ENCODE data around the gene CPA4.
"Not testable (repeated sequence)": the region's sequence is repeated elsewhere in the genome, so short reads cannot be mapped to it uniquely, and the experiment has no call there.

CPA4 gene, protein sequence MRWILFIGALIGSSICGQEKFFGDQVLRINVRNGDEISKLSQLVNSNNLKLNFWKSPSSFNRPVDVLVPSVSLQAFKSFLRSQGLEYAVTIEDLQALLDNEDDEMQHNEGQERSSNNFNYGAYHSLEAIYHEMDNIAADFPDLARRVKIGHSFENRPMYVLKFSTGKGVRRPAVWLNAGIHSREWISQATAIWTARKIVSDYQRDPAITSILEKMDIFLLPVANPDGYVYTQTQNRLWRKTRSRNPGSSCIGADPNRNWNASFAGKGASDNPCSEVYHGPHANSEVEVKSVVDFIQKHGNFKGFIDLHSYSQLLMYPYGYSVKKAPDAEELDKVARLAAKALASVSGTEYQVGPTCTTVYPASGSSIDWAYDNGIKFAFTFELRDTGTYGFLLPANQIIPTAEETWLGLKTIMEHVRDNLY

DNA sequence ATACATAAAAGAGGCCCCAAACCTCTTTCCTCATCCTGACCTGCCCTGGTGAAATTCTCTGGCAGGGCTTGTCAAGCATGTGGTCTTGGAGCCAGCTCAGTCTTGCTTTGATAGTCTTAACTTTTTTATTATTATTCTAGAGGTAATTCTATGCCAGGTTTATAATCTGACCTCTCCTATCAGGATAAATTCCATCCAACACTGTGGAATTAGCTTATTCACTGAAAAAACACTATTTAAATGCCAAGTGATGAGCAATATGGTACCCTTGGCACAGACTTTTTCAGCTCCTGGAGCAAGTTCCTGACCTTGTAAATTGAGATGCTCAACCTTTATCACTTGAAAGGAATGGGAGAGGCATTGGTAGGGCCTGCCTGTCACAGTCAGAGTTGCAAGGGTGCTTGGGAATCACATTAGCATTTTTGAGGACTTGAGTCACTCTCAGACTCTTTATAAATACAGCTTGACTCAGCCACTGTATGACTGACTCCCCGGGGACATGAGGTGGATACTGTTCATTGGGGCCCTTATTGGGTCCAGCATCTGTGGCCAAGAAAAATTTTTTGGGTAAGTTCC, at the start of gene CPA4:
Gene CPA4 (plus strand): TSS at position 480 of the 576 bp plus-strand sequence. CDS start 20 bp downstream, at position 500.
- H3K9me3 ChIP-seq (ENCODE audit: control insufficient read depth in 1 of 2, low read length in 2 of 2) = no peaks in the 10 kb centered on the region
- H3K36me3 ChIP-seq (ENCODE audit: control insufficient read depth in 1 of 2, insufficient read depth in 2 of 2, low read length in 2 of 2) = no peaks in the 10 kb centered on the region
- no peaks in the 10 kb centered on the region for H3K27me3 ChIP-seq (ENCODE audit: low read depth, low read length)
- H3K4me1 ChIP-seq (ENCODE audit: control insufficient read depth in 1 of 2, insufficient read depth in 2 of 2, low read length in 2 of 2) = peaks cover 0 to 4% of the 10 kb centered on the region in 2 donors
- H3K4me3 ChIP-seq (ENCODE audit: low read depth in 1 of 2, low read length in 2 of 2) = no peak within 1 kb of the TSS
- no peak within 1 kb of the TSS for H3K27ac ChIP-seq (ENCODE audit: low read length)

DNA sequence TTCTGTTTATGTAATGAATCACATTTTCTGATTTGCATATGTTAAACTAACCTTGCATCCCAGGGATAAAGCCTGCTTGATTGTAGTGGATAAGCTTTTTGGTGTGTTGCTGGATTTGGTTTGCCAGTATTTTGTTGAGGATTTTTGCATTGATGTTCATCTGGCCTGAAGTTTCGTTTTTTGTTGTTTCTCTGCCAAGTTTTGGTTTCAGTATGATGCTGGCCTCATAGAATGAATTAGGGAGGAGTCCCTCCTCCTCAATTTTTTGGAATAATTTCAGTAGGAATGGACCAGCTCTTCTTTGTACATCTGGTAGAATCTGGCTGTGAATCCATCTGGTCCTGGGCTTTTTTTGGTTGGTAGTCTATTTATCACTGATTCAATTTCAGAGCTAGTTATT, 49.5 kb upstream of the CPA4 start:
- not testable (repeated sequence) for H3K27me3 ChIP-seq (ENCODE audit: low read depth, low read length); H3K4me1 ChIP-seq (ENCODE audit: control insufficient read depth in 1 of 2, insufficient read depth in 2 of 2, low read length in 2 of 2); H3K9me3 ChIP-seq (ENCODE audit: control insufficient read depth in 1 of 2, low read length in 2 of 2); H3K4me3 ChIP-seq (ENCODE audit: low read depth in 1 of 2, low read length in 2 of 2); H3K36me3 ChIP-seq (ENCODE audit: control insufficient read depth in 1 of 2, insufficient read depth in 2 of 2, low read length in 2 of 2); H3K27ac ChIP-seq (ENCODE audit: low read length)

DNA sequence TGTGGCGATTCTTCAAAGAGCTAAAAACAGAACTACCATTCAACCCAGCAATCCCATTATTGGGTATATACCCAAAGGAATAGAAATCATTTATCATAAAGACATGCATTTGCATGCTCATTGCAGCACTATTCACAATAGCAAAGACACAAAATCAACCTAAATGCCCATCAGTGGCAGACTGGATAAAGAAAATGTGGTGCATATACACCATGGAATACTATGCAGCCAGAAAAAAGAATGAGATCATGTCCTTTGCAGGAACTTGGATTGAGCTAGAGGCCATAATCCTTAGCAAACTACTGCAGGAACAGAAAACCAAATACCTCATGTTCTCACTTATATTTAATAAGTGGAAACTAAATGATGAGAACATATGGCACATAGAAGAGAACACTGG, 46.5 kb upstream of the CPA4 start:
- not testable (repeated sequence) for H3K27me3 ChIP-seq (ENCODE audit: low read depth, low read length); H3K9me3 ChIP-seq (ENCODE audit: control insufficient read depth in 1 of 2, low read length in 2 of 2); H3K36me3 ChIP-seq (ENCODE audit: control insufficient read depth in 1 of 2, insufficient read depth in 2 of 2, low read length in 2 of 2); H3K4me3 ChIP-seq (ENCODE audit: low read depth in 1 of 2, low read length in 2 of 2); H3K27ac ChIP-seq (ENCODE audit: low read length); H3K4me1 ChIP-seq (ENCODE audit: control insufficient read depth in 1 of 2, insufficient read depth in 2 of 2, low read length in 2 of 2)

DNA sequence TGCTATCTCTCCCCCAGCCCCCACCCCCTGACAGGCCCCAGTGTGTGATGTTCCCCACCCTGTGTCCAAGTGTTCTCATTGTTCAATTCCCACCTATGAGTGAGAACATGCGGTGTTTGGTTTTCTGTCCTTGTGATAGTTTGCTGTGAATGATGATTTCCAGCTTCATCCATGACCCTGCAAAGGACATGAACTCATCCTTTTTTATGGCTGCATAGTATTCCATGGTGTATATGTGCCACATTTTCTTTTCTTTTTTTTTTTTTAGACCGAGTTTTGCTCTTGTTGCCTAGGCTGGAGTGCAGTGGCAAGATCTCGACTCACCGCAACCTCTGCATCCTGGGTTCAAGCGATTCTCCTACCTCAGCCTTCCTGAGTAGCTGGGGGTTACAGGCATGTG, 44.1 kb upstream of the CPA4 start:
- H3K27me3 ChIP-seq (ENCODE audit: low read depth, low read length); H3K4me3 ChIP-seq (ENCODE audit: low read depth in 1 of 2, low read length in 2 of 2); H3K4me1 ChIP-seq (ENCODE audit: control insufficient read depth in 1 of 2, insufficient read depth in 2 of 2, low read length in 2 of 2); H3K27ac ChIP-seq (ENCODE audit: low read length); H3K36me3 ChIP-seq (ENCODE audit: control insufficient read depth in 1 of 2, insufficient read depth in 2 of 2, low read length in 2 of 2); H3K9me3 ChIP-seq (ENCODE audit: control insufficient read depth in 1 of 2, low read length in 2 of 2): not testable (repeated sequence)

DNA sequence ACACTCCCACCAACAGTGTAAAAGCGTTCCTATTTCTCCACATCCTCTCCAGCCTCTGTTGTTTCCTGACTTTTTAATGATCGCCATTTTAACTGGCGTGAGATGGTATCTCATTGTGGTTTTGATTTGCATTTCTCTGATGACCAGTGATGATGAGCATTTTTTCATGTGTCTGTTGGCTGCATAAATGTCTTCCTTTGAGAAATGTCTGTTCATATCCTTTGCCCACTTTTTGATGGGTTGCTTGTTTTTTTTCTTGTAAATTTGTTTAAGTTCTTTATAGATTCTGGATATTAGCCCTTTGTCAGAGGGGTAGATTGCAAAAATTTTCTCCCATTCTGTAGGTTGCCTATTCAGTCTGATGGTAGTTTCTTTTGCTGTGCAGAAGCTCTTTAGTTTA, 43.3 kb upstream of the CPA4 start:
- H3K27me3 ChIP-seq (ENCODE audit: low read depth, low read length); H3K27ac ChIP-seq (ENCODE audit: low read length): not testable (repeated sequence)

DNA sequence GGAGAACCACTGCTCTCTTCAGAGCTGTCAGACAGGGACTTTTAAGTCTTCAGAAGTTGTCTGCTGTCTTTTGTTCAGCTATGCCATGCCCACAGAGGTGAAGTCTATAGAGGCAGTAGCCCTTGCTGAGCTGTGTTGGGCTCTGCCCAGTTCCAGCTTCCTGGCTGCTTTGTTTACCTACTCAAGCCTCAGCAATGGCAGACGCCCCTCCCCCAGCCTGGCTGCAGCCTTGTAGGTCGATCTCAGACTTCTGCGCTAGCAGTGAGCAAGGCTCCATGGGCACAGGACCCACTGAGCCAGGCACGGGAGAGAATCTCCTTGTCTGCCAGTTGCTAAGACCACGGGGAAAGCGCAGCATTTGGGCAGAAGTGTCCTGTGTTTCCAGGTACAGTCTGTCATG, 38.4 kb upstream of the CPA4 start:
- Histone ChIP-seq H3K4me3 (ENCODE audit: low read depth in 1 of 2, low read length in 2 of 2) (no peak overlapping the region), H3K4me1 (ENCODE audit: control insufficient read depth in 1 of 2, insufficient read depth in 2 of 2, low read length in 2 of 2) (no peaks in the 10 kb centered on the region), H3K36me3 (ENCODE audit: control insufficient read depth in 1 of 2, insufficient read depth in 2 of 2, low read length in 2 of 2) (no peaks in the 10 kb centered on the region), H3K27me3 (ENCODE audit: low read depth, low read length) (no peaks in the 10 kb centered on the region), H3K9me3 (ENCODE audit: control insufficient read depth in 1 of 2, low read length in 2 of 2) (peaks cover 3 to 12% of the 10 kb centered on the region in 2 donors), H3K27ac (ENCODE audit: low read length) (no peak overlapping the region)

More for the DNA sequence above, 43.3 kb upstream of the CPA4 start:
- H3K36me3 ChIP-seq (ENCODE audit: control insufficient read depth in 1 of 2, insufficient read depth in 2 of 2, low read length in 2 of 2); H3K4me3 ChIP-seq (ENCODE audit: low read depth in 1 of 2, low read length in 2 of 2); H3K9me3 ChIP-seq (ENCODE audit: control insufficient read depth in 1 of 2, low read length in 2 of 2); H3K4me1 ChIP-seq (ENCODE audit: control insufficient read depth in 1 of 2, insufficient read depth in 2 of 2, low read length in 2 of 2): not testable (repeated sequence)

DNA sequence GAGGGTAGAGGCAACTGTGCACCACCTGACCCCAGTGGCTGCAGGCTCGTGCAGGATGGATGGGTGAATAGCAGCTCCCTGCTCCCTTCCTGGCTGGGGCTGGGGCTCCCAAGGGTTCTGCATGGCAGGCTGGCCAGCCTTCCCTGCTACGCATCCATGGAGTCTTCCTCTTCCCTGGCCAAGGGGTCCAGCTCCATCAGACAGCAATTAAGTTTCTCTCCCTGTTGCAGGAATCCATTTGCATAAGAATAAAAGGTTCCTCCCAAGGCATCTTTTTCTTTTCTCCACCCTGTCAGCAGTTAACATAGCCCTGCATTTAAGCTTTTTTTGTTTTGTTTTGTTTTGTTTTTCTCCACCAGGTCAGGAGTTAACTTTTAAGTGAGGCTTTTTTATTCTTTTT, 36.3 kb upstream of the CPA4 start:
- Histone ChIP-seq H3K9me3 (ENCODE audit: control insufficient read depth in 1 of 2, low read length in 2 of 2) (peaks cover 3 to 22% of the 10 kb centered on the region in 2 donors), H3K27me3 (ENCODE audit: low read depth, low read length) (no peaks in the 10 kb centered on the region), H3K36me3 (ENCODE audit: control insufficient read depth in 1 of 2, insufficient read depth in 2 of 2, low read length in 2 of 2) (no peaks in the 10 kb centered on the region), H3K27ac (ENCODE audit: low read length) (no peak overlapping the region), H3K4me1 (ENCODE audit: control insufficient read depth in 1 of 2, insufficient read depth in 2 of 2, low read length in 2 of 2) (no peaks in the 10 kb centered on the region), H3K4me3 (ENCODE audit: low read depth in 1 of 2, low read length in 2 of 2) (no peak overlapping the region)

DNA sequence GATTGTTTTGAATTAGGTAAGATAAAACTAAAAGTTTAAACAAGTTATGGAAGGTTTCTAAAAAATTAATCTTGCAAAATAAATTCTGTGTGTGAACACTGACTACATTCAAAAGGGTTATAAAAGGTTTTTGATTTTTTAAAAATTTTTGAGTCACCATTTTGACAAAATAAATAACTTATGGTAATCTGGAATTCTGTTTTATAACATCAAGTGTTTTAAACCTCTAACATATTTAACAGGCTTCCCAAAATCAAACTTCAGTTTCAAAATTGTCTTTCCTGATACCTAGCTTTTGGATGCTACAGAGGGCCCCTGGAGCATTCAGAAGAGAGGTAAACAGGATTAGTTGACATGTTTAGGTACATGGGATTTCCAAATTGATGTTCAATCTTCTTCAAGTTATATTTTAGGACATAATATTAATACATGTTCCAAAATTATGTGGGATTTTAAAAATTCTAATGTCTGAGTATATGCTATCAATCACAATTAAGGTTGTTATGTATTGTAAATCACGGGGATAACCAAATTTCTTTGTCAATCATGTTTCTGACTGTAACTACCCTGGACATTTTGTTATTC, 34.4 kb upstream of the CPA4 start:
- no peaks in the 10 kb centered on the region for H3K4me1 ChIP-seq (ENCODE audit: control insufficient read depth in 1 of 2, insufficient read depth in 2 of 2, low read length in 2 of 2)
- H3K36me3 ChIP-seq (ENCODE audit: control insufficient read depth in 1 of 2, insufficient read depth in 2 of 2, low read length in 2 of 2) = no peaks in the 10 kb centered on the region
- H3K9me3 ChIP-seq (ENCODE audit: control insufficient read depth in 1 of 2, low read length in 2 of 2) = peaks cover 3 to 22% of the 10 kb centered on the region in 2 donors
- no peak overlapping the region for H3K27ac ChIP-seq (ENCODE audit: low read length)
- no peaks in the 10 kb centered on the region for H3K27me3 ChIP-seq (ENCODE audit: low read depth, low read length)
- H3K4me3 ChIP-seq (ENCODE audit: low read depth in 1 of 2, low read length in 2 of 2) = no peak overlapping the region

DNA sequence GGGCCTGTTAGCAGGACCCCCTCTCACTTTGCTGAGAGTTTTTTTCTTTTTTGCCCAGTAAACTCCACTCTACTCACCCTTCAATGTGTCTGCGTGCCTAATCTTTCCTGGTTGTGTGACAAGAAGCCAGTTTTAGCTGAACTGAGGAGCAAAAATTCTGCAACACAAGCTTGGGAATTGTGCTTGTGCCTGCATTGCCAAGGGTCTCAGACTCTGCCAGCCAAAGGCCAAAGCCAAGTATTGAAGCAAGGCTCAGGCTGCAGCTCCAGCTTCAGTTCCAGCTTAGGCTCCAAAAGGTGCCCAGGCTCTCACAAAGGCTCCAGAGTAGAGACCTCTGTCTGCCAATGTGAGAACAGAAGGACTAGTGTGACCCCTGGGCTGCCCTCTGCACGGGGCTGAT, 30.5 kb upstream of the CPA4 start:
- Histone ChIP-seq H3K36me3 (ENCODE audit: control insufficient read depth in 1 of 2, insufficient read depth in 2 of 2, low read length in 2 of 2) (no peaks in the 10 kb centered on the region), H3K27ac (ENCODE audit: low read length) (no peak overlapping the region), H3K4me3 (ENCODE audit: low read depth in 1 of 2, low read length in 2 of 2) (no peak overlapping the region), H3K9me3 (ENCODE audit: control insufficient read depth in 1 of 2, low read length in 2 of 2) (peaks cover 3 to 19% of the 10 kb centered on the region in 2 donors), H3K27me3 (ENCODE audit: low read depth, low read length) (no peaks in the 10 kb centered on the region), H3K4me1 (ENCODE audit: control insufficient read depth in 1 of 2, insufficient read depth in 2 of 2, low read length in 2 of 2) (no peaks in the 10 kb centered on the region)

DNA sequence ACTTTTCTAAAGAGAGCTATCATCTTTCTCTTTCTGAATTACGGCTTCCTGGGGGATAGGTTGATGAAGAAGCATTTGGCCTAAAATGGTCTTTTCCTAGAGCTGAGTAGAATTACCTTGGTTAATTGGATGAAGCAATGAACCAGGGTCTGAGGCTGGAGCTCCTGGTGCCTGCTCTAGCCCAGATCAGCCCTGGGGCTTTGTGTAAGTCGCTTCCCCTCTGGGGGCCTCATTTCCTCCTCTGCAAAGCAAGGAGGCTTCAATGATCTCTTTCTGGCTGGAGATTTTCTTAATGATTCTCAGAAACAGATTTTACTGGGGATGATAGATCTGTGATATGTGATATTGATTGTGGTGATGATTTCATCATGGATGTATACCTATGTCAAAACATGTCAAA, 29.8 kb upstream of the CPA4 start:
- Histone ChIP-seq H3K9me3 (ENCODE audit: control insufficient read depth in 1 of 2, low read length in 2 of 2) (peaks cover under 1 to 14% of the 10 kb centered on the region in 2 donors), H3K4me3 (ENCODE audit: low read depth in 1 of 2, low read length in 2 of 2) (no peak overlapping the region), H3K36me3 (ENCODE audit: control insufficient read depth in 1 of 2, insufficient read depth in 2 of 2, low read length in 2 of 2) (no peaks in the 10 kb centered on the region), H3K27ac (ENCODE audit: low read length) (no peak overlapping the region), H3K27me3 (ENCODE audit: low read depth, low read length) (no peaks in the 10 kb centered on the region), H3K4me1 (ENCODE audit: control insufficient read depth in 1 of 2, insufficient read depth in 2 of 2, low read length in 2 of 2) (no peaks in the 10 kb centered on the region)

DNA sequence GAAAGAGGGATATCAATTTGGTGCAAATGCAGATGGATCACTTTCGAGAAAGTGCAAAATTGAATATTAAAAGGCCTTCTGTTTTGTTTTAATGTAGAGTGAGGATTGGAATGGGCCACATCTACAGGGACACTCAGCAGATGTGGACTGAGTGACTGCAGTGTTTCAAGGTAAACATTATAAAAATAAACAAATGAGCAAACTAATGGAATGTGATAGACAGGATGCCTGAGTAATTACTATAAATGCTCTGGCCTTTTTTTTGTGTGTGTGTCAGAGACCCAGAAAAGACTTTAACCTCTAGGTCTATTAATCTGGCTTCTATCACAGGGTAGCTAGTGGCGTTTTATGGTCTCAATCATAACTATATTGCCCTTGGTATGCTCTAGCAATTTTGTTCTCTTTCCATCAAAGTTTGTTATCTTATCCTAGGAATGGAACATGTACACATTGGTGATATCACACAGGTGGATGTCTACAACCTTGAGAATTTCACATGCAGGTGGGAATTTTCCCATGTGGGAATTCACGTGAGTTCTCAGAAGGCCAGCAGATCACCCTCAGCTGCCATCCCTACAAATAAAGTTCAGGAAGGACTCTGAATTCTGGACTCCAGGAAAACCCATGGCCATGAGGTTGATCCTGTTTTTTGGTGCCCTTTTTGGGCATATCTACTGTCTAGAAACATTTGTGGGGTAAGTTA, 26.6 kb upstream of the CPA4 start, which contains the start of gene CPA2:
Gene CPA2 (plus strand): TSS at position 606 of the 703 bp plus-strand sequence. CDS start 19 bp downstream, at position 625.
- H3K27ac ChIP-seq (ENCODE audit: low read length) = no peak within 1 kb of the TSS

More for the DNA sequence above, 26.6 kb upstream of the CPA4 start, which contains the start of gene CPA2:
- no peaks in the 10 kb centered on the region for H3K36me3 ChIP-seq (ENCODE audit: control insufficient read depth in 1 of 2, insufficient read depth in 2 of 2, low read length in 2 of 2)
- no peaks in the 10 kb centered on the region for H3K4me1 ChIP-seq (ENCODE audit: control insufficient read depth in 1 of 2, insufficient read depth in 2 of 2, low read length in 2 of 2)
- no peaks in the 10 kb centered on the region for H3K27me3 ChIP-seq (ENCODE audit: low read depth, low read length)
- no peaks in the 10 kb centered on the region for H3K9me3 ChIP-seq (ENCODE audit: control insufficient read depth in 1 of 2, low read length in 2 of 2)
- no peak within 1 kb of the TSS for H3K4me3 ChIP-seq (ENCODE audit: low read depth in 1 of 2, low read length in 2 of 2)

All from muscle layer of duodenum (tissue), 2 donors.